MCF 10A (cell line): ENCODE results near the gene KDM6A. TPM values are rescaled to one million over a fixed set of nuclear protein-coding genes. Genes with fewer than 3 reads are reported as not detected.

ENCODE experiments used
- BruUV-seq: library from RNA; stranded (reverse); fragments of 400-500 nt; replicated peaks from 2 replicates; lab custom pipeline; 2021; lab: Mats Ljungman, UMichigan
- CTCF ChIA-PET: fragments of 300-600 bp; sonication (Branson Sonifier 250); formaldehyde crosslinking; extraction: SDS; loops from one replicate; lab custom pipeline; 2021; ENCODE audit warnings: antibody characterized with exemption, inconsistent platforms; lab: Yijun Ruan, JAX
- POLR2A ChIA-PET: fragments of 300-600, 350-650 bp; sonication (Branson Sonifier 250); formaldehyde crosslinking; extraction: SDS; loops from one replicate; lab custom pipeline; 2020; ENCODE audit warnings: antibody characterized with exemption, inconsistent platforms; lab: Yijun Ruan, JAX
- DNase-seq: peaks from one replicate; pipeline ENCODE4 v3.0.0-alpha.2; 2018; ENCODE audit not compliant: unreplicated experiment
- H3K27ac Mint-ChIP-seq: one replicate; pipeline ENCODE4 v1.8.0; 2022; ENCODE audit warnings: mild to moderate bottlenecking, low read depth, mixed read lengths; ENCODE audit not compliant: unreplicated experiment
- H3K27me3 Mint-ChIP-seq: one replicate; pipeline ENCODE4 v1.8.0; 2022; ENCODE audit warnings: mixed read lengths; ENCODE audit not compliant: insufficient read depth, unreplicated experiment
- H3K36me3 Mint-ChIP-seq: one replicate; pipeline ENCODE4 v1.8.0; 2022; ENCODE audit warnings: mild to moderate bottlenecking, moderate library complexity, mixed read lengths; ENCODE audit not compliant: insufficient read depth, unreplicated experiment
- H3K4me1 Mint-ChIP-seq: one replicate; pipeline ENCODE4 v1.8.0; 2022; ENCODE audit warnings: mixed read lengths; ENCODE audit not compliant: insufficient read depth, unreplicated experiment
- H3K4me3 Mint-ChIP-seq: one replicate; pipeline ENCODE4 v1.8.0; 2022; ENCODE audit warnings: mild to moderate bottlenecking, moderate library complexity, mixed read lengths; ENCODE audit not compliant: unreplicated experiment
- H3K9me3 Mint-ChIP-seq: one replicate; pipeline ENCODE4 v1.8.0; 2022; ENCODE audit warnings: mixed read lengths; ENCODE audit not compliant: unreplicated experiment
- CTCF ChIP-seq: fragments of 200-600 bp; IDR thresholded peaks from one replicate; pipeline ENCODE4 v1.8.0; 2022; ENCODE audit warnings: antibody characterized with exemption, mild to moderate bottlenecking; ENCODE audit not compliant: unreplicated experiment
- intact Hi-C: fragments of 100-400 bp; cut with micrococcal nuclease; formaldehyde crosslinking; loops from 2 replicates; pipeline ENCODE4 v1.14.1; 2022
- total RNA-seq: library from RNA; stranded (reverse); gene quantifications from 2 replicates; pipeline ENCODE4 v1.2.3, GENCODE V29; 2022

The KDM6A gene
- total RNA-seq, 1 experiment from 2014 or later: 31.8 TPM

- Mint-ChIP-seq H3K4me3 (no peak overlapping the region), H3K27me3 (no peaks in the 10 kb centered on the region), H3K36me3 (peaks cover 17% of the 10 kb centered on the region), H3K9me3 (no peaks in the 10 kb centered on the region), H3K4me1 (peaks cover 16% of the 10 kb centered on the region), H3K27ac (no peak overlapping the region)
- intact Hi-C loops: no loop called here
- CTCF ChIA-PET: interaction anchor here (0.5 kb wide), 1 partner anchor 175 kb away, joined by 4 read pairs; no protein-coding TSS in a partner anchor
- no peak for TF ChIP-seq CTCF
- POLR2A ChIA-PET: interaction anchor here (1.0 to 1.4 kb wide), 2 partner anchors 10 to 38 kb away, joined by 4 read pairs; no protein-coding TSS in a partner anchor
- no TSS peak for BruUV-seq
- DNase-seq: no peak
These were observed 41.7 kb downstream of the KDM6A start for GRCh38 chrX:44914532-44915198.

GRCh38 chrX:44915361-44915868 is 42.4 kb downstream of the KDM6A start:
- H3K27ac Mint-ChIP-seq: no peak overlapping the region
- no peak for DNase-seq
- peaks cover 16% of the 10 kb centered on the region for H3K4me1 Mint-ChIP-seq
- ChIA-PET CTCF (interaction anchor here (0.5 kb wide), 1 partner anchor 174 kb away, joined by 4 read pairs; no protein-coding TSS in a partner anchor), POLR2A (interaction anchor here (1.0 to 1.4 kb wide), 2 partner anchors 11 to 39 kb away, joined by 4 read pairs; no protein-coding TSS in a partner anchor)
- BruUV-seq: no TSS peak
- H3K9me3 Mint-ChIP-seq: no peaks in the 10 kb centered on the region
- no peak overlapping the region for H3K4me3 Mint-ChIP-seq
- H3K27me3 Mint-ChIP-seq: no peaks in the 10 kb centered on the region
- no peak for TF ChIP-seq CTCF
- peaks cover 17% of the 10 kb centered on the region for H3K36me3 Mint-ChIP-seq
- intact Hi-C loops: no loop called here

GRCh38 chrX:44918722-44919121 is 45.7 kb downstream of the KDM6A start:
- Mint-ChIP-seq H3K36me3 (peaks cover 4% of the 10 kb centered on the region), H3K9me3 (no peaks in the 10 kb centered on the region), H3K4me3 (no peak overlapping the region), H3K4me1 (peaks cover 20% of the 10 kb centered on the region), H3K27me3 (no peaks in the 10 kb centered on the region), H3K27ac (no peak overlapping the region)
- POLR2A ChIA-PET: interaction anchor here (1.1 to 1.4 kb wide), 2 partner anchors 8 to 18 kb away, joined by 3 to 6 read pairs; no protein-coding TSS in a partner anchor
- intact Hi-C loops: loop anchor here (2.0 kb wide), 1 partner anchor 152 kb away; no protein-coding TSS in a partner anchor
- CTCF ChIA-PET: no interaction called here
- DNase-seq: no peak
- no peak for TF ChIP-seq CTCF
- no TSS peak for BruUV-seq

DNA sequence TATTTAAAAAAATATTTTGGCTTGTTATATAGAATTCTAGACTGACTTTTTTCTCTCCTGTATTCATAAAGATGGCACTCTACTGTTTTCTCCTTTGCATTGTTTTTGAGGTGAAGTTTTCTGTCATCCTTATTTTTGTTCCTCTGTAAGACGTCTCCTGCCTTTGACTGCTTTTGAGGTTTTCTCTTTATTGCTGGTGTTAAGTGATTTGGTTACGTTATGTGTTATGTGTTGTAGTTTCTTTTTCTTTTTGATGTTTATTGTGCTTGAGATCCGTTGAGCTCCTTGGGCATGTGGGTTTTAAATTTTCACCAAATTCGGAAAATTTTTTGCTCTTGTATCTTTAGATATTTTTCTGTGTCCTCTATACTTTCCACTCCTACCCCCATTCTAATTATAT is 50.0 kb downstream of the KDM6A start:
- Mint-ChIP-seq H3K27ac (no peak overlapping the region), H3K4me3 (no peak overlapping the region), H3K27me3 (no peaks in the 10 kb centered on the region), H3K36me3 (no peaks in the 10 kb centered on the region), H3K4me1 (peaks cover 20% of the 10 kb centered on the region), H3K9me3 (no peaks in the 10 kb centered on the region)
- POLR2A ChIA-PET: interaction anchor here (0.7 to 1.7 kb wide), 3 partner anchors 12 to 51 kb away, joined by 3 to 6 read pairs (median 4); no protein-coding TSS in a partner anchor
- intact Hi-C loops: no loop called here
- CTCF ChIA-PET: interaction anchor here (1.0 kb wide), 1 partner anchor 150 kb away, joined by 5 read pairs; no protein-coding TSS in a partner anchor
- DNase-seq: no peak
- no peak for TF ChIP-seq CTCF
- BruUV-seq: no TSS peak
